Neuronal stem cell (in vitro differentiated cells): ENCODE data around the gene SLC12A7.

Source experiments
- DNase-seq: peaks from one replicate; pipeline ENCODE4 v3.0.0-alpha.2; 2013; ENCODE audit warnings: low spot score
- H2AFZ ChIP-seq: one replicate; pipeline ENCODE4 v1.6.1; 2013; ENCODE audit warnings: mild to moderate bottlenecking, low read length, inconsistent platforms
- H2AK5ac ChIP-seq: 2 replicates; pipeline ENCODE4 v1.6.1; 2013; ENCODE audit warnings: low read depth, mild to moderate bottlenecking, inconsistent platforms, low read length, moderate library complexity, mixed read lengths
- H2BK120ac ChIP-seq: 2 replicates; pipeline ENCODE4 v1.6.1; 2013; ENCODE audit warnings: low read depth, mild to moderate bottlenecking, inconsistent platforms, low read length, moderate library complexity, mixed read lengths
- H2BK12ac ChIP-seq: one replicate; pipeline ENCODE4 v1.6.1; 2013; ENCODE audit warnings: low read length, inconsistent platforms
- H2BK15ac ChIP-seq: 2 replicates; pipeline ENCODE4 v1.6.1; 2013; ENCODE audit warnings: mild to moderate bottlenecking, low read length, inconsistent platforms, mixed read lengths
- H2BK5ac ChIP-seq: one replicate; pipeline ENCODE4 v1.6.1; 2013; ENCODE audit warnings: inconsistent platforms, mild to moderate bottlenecking, low read length, moderate library complexity
- H3K14ac ChIP-seq: one replicate; pipeline ENCODE4 v1.6.1; 2013; ENCODE audit warnings: low read length, inconsistent platforms
- H3K18ac ChIP-seq: 2 replicates; pipeline ENCODE4 v1.6.1; 2013; ENCODE audit warnings: low read length, inconsistent platforms
- H3K23ac ChIP-seq: 2 replicates; pipeline ENCODE4 v1.6.1; 2013; ENCODE audit warnings: low read depth, mild to moderate bottlenecking, mixed read lengths, low read length, inconsistent platforms; ENCODE audit not compliant: poor library complexity
- H3K27ac ChIP-seq: replicated peaks from 3 replicates; pipeline ENCODE4 v1.5.1; 2013; ENCODE audit warnings: low read length, inconsistent platforms
- H3K27me3 ChIP-seq, 3 experiments: 2 replicates each; pipeline ENCODE4 v1.6.1; 2013; ENCODE audit warnings: low read length in 3 of 3, mild to moderate bottlenecking in 2 of 3, inconsistent platforms in 1 of 3, low read depth in 1 of 3, mixed read lengths in 1 of 3, moderate library complexity in 1 of 3; ENCODE audit not compliant: control insufficient read depth in 3 of 3, insufficient read depth in 3 of 3
- H3K36me3 ChIP-seq, 2 donors: replicated peaks in 1 of 2; 2 replicates each; pipeline ENCODE4 v1.6.1; 2013; ENCODE audit warnings: low read length in 2 of 2; ENCODE audit not compliant: control insufficient read depth in 2 of 2, insufficient read depth in 2 of 2
- H3K4ac ChIP-seq: 2 replicates; pipeline ENCODE4 v1.6.1; 2013; ENCODE audit warnings: inconsistent platforms, mild to moderate bottlenecking, low read length, moderate library complexity
- H3K4me1 ChIP-seq, 2 donors: 1 replicate in 1 of 2; 2 replicates in 1 of 2; pipeline ENCODE4 v1.6.1; 2013; ENCODE audit warnings: low read length in 2 of 2, low read depth in 1 of 2; ENCODE audit not compliant: control insufficient read depth in 2 of 2, insufficient read depth in 1 of 2
- H3K4me2 ChIP-seq: one replicate; pipeline ENCODE4 v1.6.1; 2013; ENCODE audit warnings: mild to moderate bottlenecking, low read length, inconsistent platforms; ENCODE audit not compliant: insufficient read depth, poor library complexity, severe bottlenecking
- H3K4me3 ChIP-seq, 2 donors: 2 replicates each; pipeline ENCODE4 v1.5.1; 2013; ENCODE audit warnings: low read length in 2 of 2, mild to moderate bottlenecking in 2 of 2, inconsistent platforms in 1 of 2, moderate library complexity in 1 of 2
- H3K79me1 ChIP-seq: one replicate; pipeline ENCODE4 v1.6.1; 2013; ENCODE audit warnings: low read depth, mild to moderate bottlenecking, inconsistent platforms, low read length, moderate library complexity
- H3K9ac ChIP-seq: one replicate; pipeline ENCODE4 v1.6.1; 2013; ENCODE audit warnings: mild to moderate bottlenecking, low read depth, low read length, inconsistent platforms; ENCODE audit not compliant: poor library complexity
- H3K9me3 ChIP-seq, 2 donors: replicated peaks in 1 of 2; 2 replicates each; pipeline versions ENCODE3 to v1.6.1; 2013; ENCODE audit warnings: low read length in 2 of 2, mild to moderate bottlenecking in 2 of 2, inconsistent platforms in 1 of 2, low read depth in 1 of 2, mixed read lengths in 1 of 2, moderate library complexity in 1 of 2; ENCODE audit not compliant: control insufficient read depth in 2 of 2, insufficient read depth in 1 of 2
- H4K8ac ChIP-seq: one replicate; pipeline ENCODE4 v1.6.1; 2013; ENCODE audit warnings: low read depth, mild to moderate bottlenecking, inconsistent platforms, low read length, moderate library complexity
- H4K91ac ChIP-seq: one replicate; pipeline ENCODE4 v1.6.1; 2013; ENCODE audit warnings: low read length, low read depth, mild to moderate bottlenecking, inconsistent platforms; ENCODE audit not compliant: poor library complexity
- WGBS, 2 donors: extraction: QIAGEN DNeasy Blood & Tissue Kit; methylation state at CpG; one replicate each; pipeline ENCODE4 v1.1.7; 2013; ENCODE audit warnings: missing lambda C conversion rate in 2 of 2, mixed read lengths in 1 of 2; ENCODE audit not compliant: insufficient read length in 2 of 2, insufficient replicate concordance in 1 of 2; ENCODE audit errors: extremely low coverage in 2 of 2; 5-methylcytosine and 5-hydroxymethylcytosine counted together

SLC12A7 gene

DNA sequence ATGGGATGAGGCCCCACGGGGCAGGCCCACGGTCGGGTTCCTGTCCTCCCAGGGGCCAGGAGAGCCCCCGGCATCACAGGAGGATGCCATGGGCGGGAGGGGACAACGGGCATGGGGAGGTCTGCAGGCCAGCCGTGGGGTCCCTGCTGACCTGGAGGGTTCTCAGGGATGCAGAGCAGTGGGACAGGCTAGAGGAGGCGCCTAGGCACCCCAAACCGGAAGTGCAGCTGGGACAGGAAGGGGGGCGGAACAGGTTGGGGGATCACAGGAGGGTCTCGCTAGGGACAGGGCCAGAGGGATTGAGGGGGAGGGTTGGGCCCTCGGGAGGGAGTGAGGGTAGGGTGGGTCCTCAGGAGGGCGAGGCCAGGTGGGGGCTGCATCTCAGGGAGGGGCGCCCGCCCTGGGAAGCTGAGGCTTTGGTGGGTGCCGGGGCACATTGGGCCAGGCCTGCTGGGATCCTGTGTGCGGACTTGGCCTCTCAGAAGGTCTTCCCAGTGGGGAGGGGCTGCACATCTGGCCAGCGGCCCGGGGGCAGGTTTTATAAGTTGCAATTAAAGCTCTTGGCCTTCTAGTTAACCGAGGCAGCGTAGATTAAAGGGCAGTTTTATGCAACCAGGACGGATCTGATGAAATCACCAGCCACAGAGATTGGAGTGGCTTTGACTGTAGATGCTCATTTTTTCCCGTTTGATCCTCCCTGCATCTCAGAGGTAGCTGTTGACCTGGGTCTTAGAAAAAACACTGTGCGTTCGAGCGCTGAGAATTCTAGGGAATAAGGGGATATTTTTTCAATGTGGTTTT is 83.2 kb downstream of the SLC12A7 start:
- peak overlapping the region; percentile 82 for H3K14ac ChIP-seq
- no peak overlapping the region for H2BK5ac ChIP-seq
- peaks cover 8 to 12% of the 10 kb centered on the region in 2 donors for H3K4me1 ChIP-seq
- no peak overlapping the region for H3K4me2 ChIP-seq
- H3K79me1 ChIP-seq: peaks cover 8% of the 10 kb centered on the region
- peak overlapping the region; percentile 81 for H2AK5ac ChIP-seq
- peak overlapping the region; percentile 64 for H3K18ac ChIP-seq
- no peak overlapping the region for H3K4ac ChIP-seq
- no peaks in the 10 kb centered on the region for H3K36me3 ChIP-seq
- peak overlapping the region; percentile 21 for H3K9ac ChIP-seq
- WGBS, 2 donors: no CpG with 5 or more reads among the region's 26 CpGs
- DNase-seq: no peak
- H2BK15ac ChIP-seq: peak overlapping the region; percentile 75
- no peak overlapping the region for H2BK120ac ChIP-seq
- H2AFZ ChIP-seq: no peak overlapping the region
- no peak overlapping the region for H2BK12ac ChIP-seq
- H3K27ac ChIP-seq: no peak overlapping the region
- no peaks in the 10 kb centered on the region for H3K27me3 ChIP-seq
- no peak overlapping the region for H4K91ac ChIP-seq
- peak overlapping the region; percentile 85 for H3K23ac ChIP-seq
- no peak overlapping the region for H3K4me3 ChIP-seq
- no peak overlapping the region for H4K8ac ChIP-seq
- H3K9me3 ChIP-seq: no peaks in the 10 kb centered on the region

DNA sequence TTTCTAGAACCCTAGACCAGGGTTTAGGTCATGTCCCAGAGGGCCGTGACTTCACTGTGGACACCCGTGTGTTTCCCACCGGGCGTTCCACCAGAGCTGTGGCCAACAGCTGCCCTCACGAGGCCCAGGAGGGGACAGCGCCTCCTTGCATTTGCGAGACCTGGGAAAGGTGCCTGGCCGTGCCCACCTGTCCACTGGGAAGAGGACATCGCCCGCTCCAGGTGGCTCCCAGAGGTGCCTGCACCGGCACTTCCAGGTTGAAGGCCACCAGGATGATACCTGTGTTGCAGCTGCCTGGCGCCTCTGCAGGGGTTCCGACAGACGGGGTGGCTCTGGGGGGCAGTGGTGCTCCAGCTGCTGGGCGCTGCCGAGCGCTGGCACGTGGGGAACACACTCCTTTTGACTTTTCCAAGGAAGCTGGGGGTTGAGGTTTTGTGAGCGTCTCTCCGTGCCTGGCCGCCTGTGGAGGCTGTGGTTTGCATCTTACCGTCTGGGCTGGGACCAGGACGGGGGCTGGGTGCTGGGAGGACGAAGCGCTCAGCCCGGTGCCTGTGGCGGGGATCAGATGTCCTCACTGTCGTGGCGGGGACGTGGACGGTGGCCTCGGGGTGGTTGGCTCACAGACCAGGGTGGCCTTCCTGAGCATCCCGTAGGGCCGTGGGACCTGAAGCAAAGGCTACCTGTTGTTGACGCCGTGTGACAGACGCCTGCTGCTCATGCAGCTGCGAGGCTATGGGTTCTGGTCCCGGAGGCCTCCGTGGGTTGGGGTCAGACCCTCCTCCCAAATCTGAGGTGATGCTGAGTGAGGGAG is 84.0 kb downstream of the SLC12A7 start:
- no CpG with 5 or more reads among the region's 40 CpGs for WGBS, 2 donors
- H2AK5ac ChIP-seq: peak overlapping the region; percentile 81

DNA sequence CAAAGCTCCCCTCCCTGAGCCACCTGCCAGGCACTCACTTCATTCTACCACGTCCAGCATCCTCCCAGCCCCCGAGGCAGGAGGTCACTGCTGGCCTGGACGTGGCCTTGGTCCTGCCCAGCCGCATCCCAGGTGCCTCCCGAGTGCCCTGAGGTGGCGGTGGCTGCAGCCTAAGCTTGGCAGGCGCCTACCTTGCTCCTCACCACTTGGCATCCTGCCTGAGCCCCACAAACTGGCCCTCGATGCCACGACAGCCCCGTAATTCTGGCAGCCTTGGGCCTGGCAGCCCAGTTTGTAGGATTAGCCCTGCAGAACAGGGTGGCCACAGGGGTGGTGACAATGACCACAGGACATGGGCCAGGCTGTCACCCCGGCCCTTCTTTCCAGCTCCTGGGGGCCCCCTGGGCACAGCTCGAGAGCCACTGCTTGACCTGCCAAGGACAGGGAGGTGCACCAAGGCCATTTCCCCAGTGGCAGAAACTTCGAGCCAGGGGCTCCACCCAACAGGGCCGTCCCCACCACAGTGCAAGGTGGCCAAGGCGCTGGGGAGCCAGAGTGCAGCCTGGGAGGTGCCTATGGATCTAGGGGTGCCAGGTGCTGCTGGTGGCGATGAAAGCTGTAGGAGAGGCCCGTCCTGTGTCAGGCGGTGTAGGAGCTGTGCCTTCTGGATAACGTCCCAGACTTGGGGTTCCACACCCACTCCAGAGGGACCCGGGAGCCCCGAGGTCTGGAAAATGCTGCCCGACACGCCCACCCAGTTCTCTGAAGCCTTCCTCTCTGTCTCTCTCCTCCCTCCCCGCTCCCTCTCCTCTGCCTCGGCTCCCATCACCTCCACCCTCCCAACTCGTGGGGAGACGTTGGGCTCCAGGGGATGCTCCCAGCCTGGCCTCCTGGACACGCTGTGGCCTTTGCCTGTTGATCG is 84.9 kb downstream of the SLC12A7 start:
- Histone ChIP-seq H4K8ac (peak overlapping the region; percentile 65), H3K9me3 (no peaks in the 10 kb centered on the region), H2AFZ (no peak overlapping the region), H3K9ac (no peak overlapping the region), H3K27me3 (no peaks in the 10 kb centered on the region), H3K23ac (peak overlapping the region; percentile 68), H3K36me3 (no peaks in the 10 kb centered on the region), H3K79me1 (peaks cover 8% of the 10 kb centered on the region), H2BK120ac (no peak overlapping the region), H4K91ac (peak overlapping the region; percentile 53), H3K4ac (peak overlapping the region; percentile 53), H2BK5ac (peak overlapping the region; percentile 35), H3K14ac (peak overlapping the region; percentile 71), H3K18ac (peak overlapping the region; percentile 50), H3K4me1 (peaks cover 8 to 12% of the 10 kb centered on the region in 2 donors), H2AK5ac (peak overlapping the region; percentile 96), H3K27ac (no peak overlapping the region), H2BK12ac (no peak overlapping the region), H2BK15ac (peak overlapping the region; percentile 75), H3K4me2 (no peak overlapping the region), H3K4me3 (no peak overlapping the region)
- DNase-seq: no peak
- WGBS, 2 donors: no CpG with 5 or more reads among the region's 29 CpGs

More for the DNA sequence above, 84.0 kb downstream of the SLC12A7 start:
- peak overlapping the region; percentile 85 for H3K23ac ChIP-seq
- no peak overlapping the region for H2AFZ ChIP-seq
- peak overlapping the region; percentile 82 for H3K14ac ChIP-seq
- peak overlapping the region; percentile 64 for H3K18ac ChIP-seq
- H2BK120ac ChIP-seq: no peak overlapping the region
- H3K36me3 ChIP-seq: no peaks in the 10 kb centered on the region
- no peak for DNase-seq
- H3K79me1 ChIP-seq: peaks cover 8% of the 10 kb centered on the region
- H3K4me3 ChIP-seq: no peak overlapping the region
- H3K27ac ChIP-seq: no peak overlapping the region
- no peak overlapping the region for H2BK12ac ChIP-seq
- H2BK15ac ChIP-seq: peak overlapping the region; percentile 75
- H3K9me3 ChIP-seq: no peaks in the 10 kb centered on the region
- H4K8ac ChIP-seq: peak overlapping the region; percentile 43
- no peak overlapping the region for H3K9ac ChIP-seq
- H3K4ac ChIP-seq: peak overlapping the region; percentile 53
- H4K91ac ChIP-seq: no peak overlapping the region
- no peaks in the 10 kb centered on the region for H3K27me3 ChIP-seq
- H2BK5ac ChIP-seq: no peak overlapping the region
- no peak overlapping the region for H3K4me2 ChIP-seq
- peaks cover 8 to 12% of the 10 kb centered on the region in 2 donors for H3K4me1 ChIP-seq
